NCI-H446 treated with DMSO at 0.1 percent for 48 hours (cell line): Measurements from ENCODE around the gene SHISA8.
"Not testable (repeated sequence)": the region's sequence is repeated elsewhere in the genome, so short reads cannot be mapped to it uniquely, and the experiment has no call there.

Source experiments
- DNase-seq: peaks from one replicate; lab custom pipeline; 2025; lab: John Stamatoyannopoulos, UW

The SHISA8 gene

DNA sequence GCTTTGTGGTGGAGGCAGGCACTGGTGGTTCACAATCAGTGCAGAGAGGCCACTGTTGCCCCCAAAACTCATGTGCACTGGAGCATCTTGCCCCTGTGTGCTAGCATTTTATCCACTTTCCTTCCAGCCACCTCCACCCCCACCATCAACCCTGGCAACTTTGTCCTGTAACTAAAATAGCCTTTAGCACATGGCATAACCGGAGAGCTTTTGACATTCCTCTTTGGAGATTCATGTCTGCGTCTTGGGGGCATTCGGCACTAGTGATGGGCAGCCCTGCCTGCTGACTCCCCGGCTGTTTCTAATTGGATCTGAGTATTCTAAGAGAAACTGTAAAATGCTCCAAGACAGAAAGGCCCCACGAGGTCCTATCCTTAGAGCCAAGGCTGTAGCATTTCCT is 15.8 kb downstream of the SHISA8 start:
- DNase-seq, result no peak

- DNase-seq, result no peak
Measured at GRCh38 chr22:41898645-41899044, 16.2 kb downstream of the SHISA8 start.

- DNase-seq, result no peak
Measured at GRCh38 chr22:41893591-41894375, 21.1 kb downstream of the SHISA8 start.

DNA sequence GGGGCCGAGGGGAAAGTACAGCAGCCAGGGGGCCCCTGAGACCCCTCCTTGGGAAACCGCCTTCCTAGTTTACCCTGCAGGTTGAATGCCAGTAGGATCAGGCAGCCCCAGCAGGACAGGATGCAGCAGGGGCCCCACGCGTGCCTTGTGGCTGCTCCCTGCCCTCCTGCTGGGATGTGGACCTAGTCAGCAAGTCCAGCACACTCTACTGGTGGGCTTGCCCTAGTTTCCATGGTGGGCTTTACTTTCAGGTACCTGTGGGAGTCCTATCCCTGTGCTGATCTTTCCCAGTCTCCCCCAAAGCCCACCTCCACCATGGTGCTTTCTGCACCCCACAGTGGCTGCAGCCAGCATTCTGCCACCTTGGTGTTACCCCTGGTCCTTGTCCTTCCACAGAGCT is 22.2 kb downstream of the SHISA8 start:
- no peak for DNase-seq

DNA sequence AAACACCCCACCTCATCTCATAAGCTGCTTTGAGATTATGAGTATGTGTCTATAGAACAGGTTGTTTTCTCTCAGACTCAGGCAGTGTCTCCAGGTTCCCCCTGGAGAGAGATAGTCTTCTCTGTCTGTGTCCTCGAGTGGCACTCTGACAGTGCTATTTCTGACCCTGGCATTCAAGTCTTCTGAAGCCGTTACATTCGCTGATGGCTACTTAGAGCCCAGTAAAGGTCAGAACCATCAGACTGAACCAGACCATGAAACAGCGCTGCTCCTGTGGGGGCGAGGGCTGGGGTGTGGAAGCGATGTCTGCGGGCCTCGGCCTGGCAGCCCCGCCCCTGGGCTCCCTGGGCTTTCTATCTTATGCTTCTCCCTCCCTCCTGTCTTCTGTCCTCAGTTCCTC is 23.5 kb downstream of the SHISA8 start:
- DNase-seq, result no peak

DNA sequence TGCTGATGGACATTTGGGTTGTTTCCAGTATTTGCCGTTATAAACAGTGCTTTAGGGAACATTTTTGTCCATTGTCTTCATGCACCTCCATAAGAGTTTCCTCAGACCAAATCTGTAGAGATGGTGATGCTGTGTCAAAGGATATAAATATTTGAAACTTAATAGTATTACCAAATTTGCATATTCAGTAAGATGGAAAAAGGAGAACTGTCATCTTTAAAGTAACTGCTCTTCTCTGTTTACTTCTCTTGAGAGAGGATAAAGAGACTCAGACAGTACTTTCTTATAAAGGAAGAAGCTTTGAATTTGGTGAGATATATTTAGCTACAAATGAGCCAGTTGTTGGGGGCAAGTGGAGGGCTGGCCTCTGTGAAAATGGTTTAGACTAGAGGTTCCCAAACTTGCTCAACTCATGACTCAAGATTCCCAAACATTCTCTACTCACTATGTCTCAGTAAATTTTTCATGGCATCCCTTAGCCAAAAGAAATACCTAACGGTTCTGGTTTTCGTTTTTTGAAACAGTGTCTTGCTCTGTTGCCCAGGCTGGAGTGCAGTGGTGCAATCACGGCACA is 26.2 kb downstream of the SHISA8 start:
- no peak for DNase-seq

- no peak for DNase-seq
Measured at GRCh38 chr22:41885516-41885915, 29.4 kb downstream of the SHISA8 start.

DNA sequence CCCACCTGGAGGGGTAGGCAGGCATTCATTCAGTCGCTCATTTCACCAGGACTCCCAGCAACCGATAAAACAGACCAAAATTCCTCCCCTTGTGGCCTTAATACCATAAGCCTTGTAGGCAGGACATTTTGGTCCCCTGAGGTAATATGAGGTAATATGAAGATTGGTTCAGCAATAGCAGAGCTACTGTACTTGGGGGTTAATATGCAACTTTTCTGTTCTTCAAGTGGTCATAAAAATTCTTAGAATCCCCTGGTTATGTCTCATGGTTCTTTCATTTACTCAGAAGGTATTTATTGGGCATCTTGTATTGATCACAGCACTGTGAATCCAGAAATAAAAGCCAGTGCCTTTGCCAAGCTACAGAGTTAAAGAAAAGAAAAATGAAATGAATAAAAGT is 29.8 kb downstream of the SHISA8 start:
- DNase-seq, result no peak

DNA sequence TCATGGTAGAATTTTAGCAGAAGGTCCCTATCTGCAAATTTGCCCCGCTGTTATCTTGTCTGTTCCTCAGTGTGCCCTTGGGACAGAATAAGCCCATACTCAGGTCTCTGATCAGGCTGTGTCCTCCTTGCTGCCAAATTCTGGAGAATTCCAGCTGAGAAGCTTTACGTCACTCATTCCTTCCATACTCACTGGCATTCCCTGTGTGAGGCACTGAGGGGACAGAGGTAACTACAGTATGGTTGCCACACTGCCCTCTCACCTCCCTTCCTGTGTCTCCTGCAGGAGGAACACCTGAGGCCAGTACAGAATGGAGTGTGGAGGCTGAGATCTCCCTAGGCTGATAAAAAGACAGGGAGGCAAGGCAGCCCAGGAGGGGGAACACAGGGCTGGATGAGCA is 31.5 kb downstream of the SHISA8 start:
- DNase-seq, result no peak

DNA sequence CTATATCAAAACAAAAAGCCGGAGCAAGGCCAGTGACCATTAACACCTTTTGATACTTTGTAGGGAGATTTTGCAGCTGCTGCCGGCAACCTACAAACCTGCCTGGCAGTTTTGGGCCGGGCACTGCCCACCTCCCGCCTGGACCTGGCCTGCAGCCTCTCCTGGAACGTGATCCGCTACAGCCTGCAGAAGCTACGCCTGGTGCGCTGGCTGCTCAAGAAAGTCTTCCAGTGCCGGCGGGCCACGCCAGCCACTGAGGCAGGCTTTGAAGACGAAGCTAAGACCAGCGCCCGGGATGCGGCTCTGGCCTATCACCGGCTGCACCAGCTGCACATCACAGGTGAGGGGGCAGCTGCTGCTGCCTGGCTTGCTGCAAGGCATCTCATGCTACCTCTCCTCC is 34.2 kb downstream of the SHISA8 start:
- DNase-seq, result no peak

DNA sequence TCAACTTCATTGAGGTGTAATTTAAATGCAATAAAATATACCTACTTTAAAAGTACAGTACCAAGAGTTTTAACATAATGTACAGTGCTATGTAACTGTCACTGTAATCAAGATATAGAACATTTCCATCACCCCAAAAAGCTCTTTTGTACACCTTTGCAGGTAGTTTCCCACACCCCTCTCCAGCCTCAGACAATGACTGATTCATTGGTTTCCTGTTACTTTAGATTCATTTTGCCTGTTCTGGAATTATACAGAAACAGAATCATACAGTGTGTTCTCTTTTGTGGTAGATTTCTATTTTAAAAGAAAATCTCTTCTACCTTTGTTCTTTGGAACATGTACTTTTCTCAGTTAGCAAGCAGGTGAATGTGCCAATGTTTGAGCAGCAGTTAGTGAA is 38.2 kb downstream of the SHISA8 start:
- no peak for DNase-seq

- no peak for DNase-seq
Measured at GRCh38 chr22:41876275-41876674, 38.6 kb downstream of the SHISA8 start.

DNA sequence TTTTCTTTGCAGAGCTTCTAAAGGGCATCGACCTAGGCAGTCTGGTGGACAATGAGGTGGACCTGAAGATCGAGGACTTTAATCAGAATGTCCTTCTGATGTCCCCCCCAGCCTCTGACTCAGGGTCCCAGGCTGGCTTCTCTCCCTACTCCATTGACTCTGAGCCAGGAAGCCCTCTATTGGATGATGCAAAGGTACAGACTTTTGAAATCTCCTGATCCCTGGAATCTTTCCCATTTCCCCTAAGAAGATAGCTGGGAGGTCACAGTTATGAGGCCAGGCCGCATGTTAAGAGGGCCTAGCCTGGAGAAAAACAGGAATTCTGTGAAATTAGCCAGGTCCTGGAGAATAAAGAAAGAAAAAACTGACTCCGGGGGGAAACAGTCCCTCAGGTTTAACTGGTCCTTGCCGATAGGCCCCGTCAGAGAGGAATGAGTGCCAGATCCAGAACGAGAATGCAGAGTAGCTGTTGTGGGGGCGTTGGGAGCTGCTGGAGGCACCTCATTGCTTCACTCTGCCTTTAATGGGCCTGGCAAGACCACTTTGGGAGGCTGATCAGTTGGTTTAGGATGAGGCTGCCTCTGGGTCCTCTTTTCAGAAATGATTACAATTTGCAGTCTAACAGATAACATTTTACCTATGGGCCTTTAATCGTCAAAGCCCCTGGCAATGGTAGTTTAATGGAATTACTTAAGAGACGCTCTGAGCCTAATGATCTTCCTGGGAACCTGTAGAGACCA is 39.2 kb downstream of the SHISA8 start:
- no peak for DNase-seq

GRCh38 chr22:41874090-41874489 is 40.8 kb downstream of the SHISA8 start:
- DNase-seq, result no peak

DNA sequence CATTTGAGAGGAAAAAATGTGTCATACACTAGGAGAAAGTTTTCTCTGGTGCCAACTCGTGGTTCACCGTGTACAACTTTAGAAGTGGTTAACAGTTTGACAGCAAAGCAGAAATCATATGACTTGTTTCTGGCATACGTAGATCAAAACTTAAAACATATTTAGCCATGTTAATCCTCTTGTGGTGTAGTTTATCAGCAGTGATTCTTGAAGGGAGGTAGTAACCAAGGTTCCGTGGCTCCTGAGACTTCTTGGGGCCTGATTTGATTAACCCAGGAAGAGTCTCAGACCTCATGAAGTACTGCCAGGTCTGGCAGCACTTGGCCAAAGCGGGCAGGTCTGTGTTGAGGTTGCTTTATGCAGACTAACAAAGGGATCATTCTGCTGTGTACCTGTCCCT is 41.5 kb downstream of the SHISA8 start:
- no peak for DNase-seq

DNA sequence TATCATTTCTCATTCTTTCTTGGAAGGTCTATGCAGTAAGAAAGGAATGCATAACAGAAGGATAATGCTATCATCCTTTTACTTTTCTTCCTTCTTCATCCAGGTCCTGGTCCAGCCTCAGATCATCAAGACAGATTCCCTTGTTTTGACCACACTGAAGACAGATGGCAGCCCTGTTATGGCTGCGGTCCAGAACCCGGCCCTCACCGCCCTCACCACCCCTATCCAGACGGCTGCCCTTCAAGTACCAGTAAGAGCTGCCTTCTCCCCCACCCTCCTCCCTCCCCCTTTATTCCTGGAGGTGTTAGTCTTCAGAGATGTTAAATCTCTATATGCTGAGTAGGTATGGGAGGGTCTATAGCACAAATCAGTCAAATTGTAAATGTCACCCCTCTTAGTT is 44.1 kb downstream of the SHISA8 start:
- no peak for DNase-seq

DNA sequence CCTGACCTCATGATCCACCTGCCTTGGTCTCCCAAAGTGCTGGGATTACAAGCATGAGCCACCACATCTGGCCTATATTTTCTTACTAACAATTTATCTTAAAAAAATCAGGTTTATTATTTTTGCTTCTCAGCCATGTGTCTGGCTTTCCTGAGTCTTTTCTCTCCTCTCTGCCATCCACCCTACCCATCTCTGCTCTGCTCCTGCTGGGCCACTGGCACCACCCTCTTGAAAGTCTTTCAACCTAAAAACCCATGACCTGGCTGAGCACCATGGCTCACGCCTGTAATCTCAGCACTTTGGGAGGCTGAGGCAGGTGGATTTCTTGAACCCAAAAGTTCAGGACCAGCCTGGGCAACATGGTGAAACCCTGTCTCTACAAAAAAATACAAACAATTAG is 44.8 kb downstream of the SHISA8 start:
- DNase-seq, result not testable (repeated sequence)

DNA sequence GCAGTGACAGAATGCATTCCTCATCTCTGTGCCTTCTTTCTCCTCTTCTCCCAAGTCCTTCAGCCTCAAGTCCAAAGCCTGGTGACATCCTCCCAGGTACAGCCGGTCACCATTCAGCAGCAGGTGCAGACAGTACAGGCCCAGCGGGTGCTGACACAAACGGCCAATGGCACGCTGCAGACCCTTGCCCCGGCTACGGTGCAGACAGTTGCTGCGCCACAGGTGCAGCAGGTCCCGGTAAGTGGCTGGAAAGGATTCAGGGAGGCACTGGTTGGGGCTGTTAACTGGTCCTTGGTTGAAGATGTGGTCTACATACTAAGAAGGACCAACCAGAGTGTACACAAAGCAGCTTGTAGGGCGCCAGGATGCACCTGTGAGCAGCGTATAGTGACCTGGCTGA is 46.3 kb downstream of the SHISA8 start:
- DNase-seq, result no peak

DNA sequence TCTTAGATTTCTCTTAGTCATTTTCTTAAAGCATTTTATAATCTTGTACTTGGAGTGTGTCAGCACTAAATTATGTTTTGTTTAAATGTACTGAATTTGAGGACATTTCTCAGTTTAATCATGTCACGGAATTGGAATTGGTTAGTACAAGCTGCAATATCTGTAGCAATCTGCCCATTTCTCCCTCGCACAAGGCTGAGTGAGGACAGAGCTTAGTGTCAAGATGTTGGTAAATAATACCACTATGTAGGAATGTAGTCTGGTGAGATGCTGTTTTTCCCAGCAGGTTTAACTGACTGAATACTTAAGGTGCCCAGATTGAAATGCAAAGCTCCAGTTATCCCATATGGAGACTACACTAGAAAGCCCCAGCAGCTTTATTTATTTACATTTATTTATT is 51.4 kb downstream of the SHISA8 start:
- DNase-seq, result no peak

DNA sequence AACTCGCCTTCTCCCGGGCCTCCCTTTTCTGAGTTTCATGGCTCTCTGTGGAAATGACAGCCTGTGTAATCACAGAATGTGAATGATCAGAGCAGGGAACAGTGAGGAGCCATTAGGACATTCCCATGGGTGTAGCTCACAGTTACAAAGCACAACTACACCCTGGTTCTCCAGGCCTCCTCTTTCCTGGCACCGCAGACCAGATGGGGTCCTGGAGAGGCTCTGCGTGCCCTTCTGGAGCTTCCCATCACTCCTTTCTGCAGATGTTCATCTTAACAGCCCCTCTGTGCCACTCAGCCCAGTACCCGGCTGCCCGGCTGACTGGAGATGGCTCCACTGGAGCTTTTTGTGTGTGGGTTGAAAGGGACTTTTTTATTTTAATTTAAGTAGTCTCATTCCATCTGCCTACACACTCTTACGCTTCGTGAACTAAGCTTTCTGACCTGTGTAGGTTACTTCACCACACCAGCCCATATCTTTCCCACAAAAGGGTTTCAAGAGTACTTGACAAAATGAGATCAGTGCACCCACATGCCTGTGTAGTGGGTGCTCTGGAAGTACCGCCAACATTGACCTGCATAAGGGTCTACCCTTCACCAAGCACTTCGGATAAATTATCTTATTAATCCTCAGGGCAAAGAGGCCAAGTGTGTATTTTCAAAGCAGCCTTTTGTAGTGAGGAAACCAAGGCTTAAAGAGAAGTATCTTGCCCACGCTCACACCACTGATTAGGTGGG is 52.2 kb downstream of the SHISA8 start:
- DNase-seq, result no peak

DNA sequence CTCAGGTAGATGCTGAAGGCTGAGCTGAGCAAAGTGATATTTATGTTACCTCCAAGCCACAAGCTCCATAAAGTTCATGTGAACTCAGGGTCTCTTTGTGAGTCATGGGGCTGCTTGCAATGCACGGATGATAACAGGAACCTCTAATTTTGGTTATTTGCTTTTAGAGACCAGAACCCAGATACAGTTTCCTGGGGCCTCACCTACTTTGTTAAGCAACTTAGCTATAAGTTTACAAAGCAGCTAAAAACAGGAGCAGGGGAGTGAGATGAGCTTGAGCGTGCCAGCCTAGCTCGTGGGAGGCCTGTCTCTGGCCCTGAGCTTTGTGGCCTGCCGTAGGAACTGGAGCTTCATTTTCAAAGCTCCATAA is 52.7 kb downstream of the SHISA8 start:
- no peak for DNase-seq
